Upper lobe of left lung (tissue), 4 donors: ENCODE data around the gene FAM185A.

ENCODE experiments used
- EP300 ChIP-seq, 4 donors: sonication (generic); formaldehyde crosslinking; IDR thresholded peaks; one replicate each; pipeline ENCODE4 v1.5.1; 2017; ENCODE audit warnings: antibody characterized with exemption in 4 of 4, control low read depth in 2 of 4
- POLR2A ChIP-seq, 4 donors: fragments of 450-650 bp; IDR thresholded peaks; one replicate each; pipeline ENCODE4 v1.5.1; 2016 to 2017; ENCODE audit warnings: antibody characterized with exemption in 4 of 4, mild to moderate bottlenecking in 2 of 4
- POLR2AphosphoS5 ChIP-seq, 2 donors: sonication (generic); formaldehyde crosslinking; IDR thresholded peaks; one replicate each; pipeline ENCODE4 v1.5.1; 2017; ENCODE audit warnings: antibody characterized with exemption in 2 of 2
- TF ChIP-seq, protein P1 (sequence below), 6 experiments: fragments of 450-650 bp in 4 of 6; fragments of 200-600 bp in 2 of 6; sonication (generic) in 2 of 6; IDR thresholded peaks; one replicate each; pipeline ENCODE4 v1.5.1; 2016 to 2019; ENCODE audit warnings: antibody characterized with exemption in 6 of 6

DNA sequence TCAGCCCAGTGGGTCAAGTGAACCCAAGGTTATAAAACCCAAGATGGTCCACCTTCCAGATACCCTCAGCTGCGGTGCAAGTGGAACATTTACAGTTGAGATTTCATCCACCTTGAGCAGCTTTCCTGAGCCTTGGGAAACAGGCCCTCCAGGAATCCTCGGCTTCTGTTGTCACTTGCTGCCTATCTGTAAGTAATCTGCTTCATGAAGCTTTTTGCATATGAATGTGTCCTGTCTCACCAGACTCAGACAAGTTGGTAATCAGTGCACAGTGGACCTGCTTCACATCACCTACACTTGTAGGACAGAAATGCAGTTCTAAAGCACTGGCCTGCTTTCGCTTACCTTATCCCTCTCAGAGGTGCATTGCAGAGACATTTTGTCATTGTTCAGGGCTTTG, 80.3 kb downstream of the FAM185A start:
- TF ChIP-seq, protein P1, sequence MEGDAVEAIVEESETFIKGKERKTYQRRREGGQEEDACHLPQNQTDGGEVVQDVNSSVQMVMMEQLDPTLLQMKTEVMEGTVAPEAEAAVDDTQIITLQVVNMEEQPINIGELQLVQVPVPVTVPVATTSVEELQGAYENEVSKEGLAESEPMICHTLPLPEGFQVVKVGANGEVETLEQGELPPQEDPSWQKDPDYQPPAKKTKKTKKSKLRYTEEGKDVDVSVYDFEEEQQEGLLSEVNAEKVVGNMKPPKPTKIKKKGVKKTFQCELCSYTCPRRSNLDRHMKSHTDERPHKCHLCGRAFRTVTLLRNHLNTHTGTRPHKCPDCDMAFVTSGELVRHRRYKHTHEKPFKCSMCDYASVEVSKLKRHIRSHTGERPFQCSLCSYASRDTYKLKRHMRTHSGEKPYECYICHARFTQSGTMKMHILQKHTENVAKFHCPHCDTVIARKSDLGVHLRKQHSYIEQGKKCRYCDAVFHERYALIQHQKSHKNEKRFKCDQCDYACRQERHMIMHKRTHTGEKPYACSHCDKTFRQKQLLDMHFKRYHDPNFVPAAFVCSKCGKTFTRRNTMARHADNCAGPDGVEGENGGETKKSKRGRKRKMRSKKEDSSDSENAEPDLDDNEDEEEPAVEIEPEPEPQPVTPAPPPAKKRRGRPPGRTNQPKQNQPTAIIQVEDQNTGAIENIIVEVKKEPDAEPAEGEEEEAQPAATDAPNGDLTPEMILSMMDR (IDR thresholded peaks at IDR 0.05) = no peak
- TF ChIP-seq POLR2AphosphoS5 (IDR thresholded peaks at IDR 0.05) (no peak), POLR2A (IDR thresholded peaks at IDR 0.05) (no peak), EP300 (IDR thresholded peaks at IDR 0.05) (no peak)
